Stimulated activated CD4-positive, alpha-beta T cell treated with anti-CD3 and anti-CD28 coated beads, Interleukin-1b, Interleukin-23, amount 100 ng/mL, for 4 hours (primary cell): ENCODE results near the gene C5AR1.
"Not testable (repeated sequence)": the region's sequence is repeated elsewhere in the genome, so short reads cannot be mapped to it uniquely, and the experiment has no call there.

Experiments
- DNase-seq, 2 donors: peaks; one replicate each; pipeline ENCODE4 v3.0.0-alpha.2; 2020; ENCODE audit warnings: low read depth in 2 of 2

Gene C5AR1

GRCh38 chr19:47331931-47332547 lies 22.4 kb downstream of the C5AR1 start, which contains the start of gene C5AR2:
TSS of gene C5AR2 (plus strand) at chr19:47332175. CDS start at chr19:47340800, 8,625 bp downstream.
- DNase-seq: no peak

DNA sequence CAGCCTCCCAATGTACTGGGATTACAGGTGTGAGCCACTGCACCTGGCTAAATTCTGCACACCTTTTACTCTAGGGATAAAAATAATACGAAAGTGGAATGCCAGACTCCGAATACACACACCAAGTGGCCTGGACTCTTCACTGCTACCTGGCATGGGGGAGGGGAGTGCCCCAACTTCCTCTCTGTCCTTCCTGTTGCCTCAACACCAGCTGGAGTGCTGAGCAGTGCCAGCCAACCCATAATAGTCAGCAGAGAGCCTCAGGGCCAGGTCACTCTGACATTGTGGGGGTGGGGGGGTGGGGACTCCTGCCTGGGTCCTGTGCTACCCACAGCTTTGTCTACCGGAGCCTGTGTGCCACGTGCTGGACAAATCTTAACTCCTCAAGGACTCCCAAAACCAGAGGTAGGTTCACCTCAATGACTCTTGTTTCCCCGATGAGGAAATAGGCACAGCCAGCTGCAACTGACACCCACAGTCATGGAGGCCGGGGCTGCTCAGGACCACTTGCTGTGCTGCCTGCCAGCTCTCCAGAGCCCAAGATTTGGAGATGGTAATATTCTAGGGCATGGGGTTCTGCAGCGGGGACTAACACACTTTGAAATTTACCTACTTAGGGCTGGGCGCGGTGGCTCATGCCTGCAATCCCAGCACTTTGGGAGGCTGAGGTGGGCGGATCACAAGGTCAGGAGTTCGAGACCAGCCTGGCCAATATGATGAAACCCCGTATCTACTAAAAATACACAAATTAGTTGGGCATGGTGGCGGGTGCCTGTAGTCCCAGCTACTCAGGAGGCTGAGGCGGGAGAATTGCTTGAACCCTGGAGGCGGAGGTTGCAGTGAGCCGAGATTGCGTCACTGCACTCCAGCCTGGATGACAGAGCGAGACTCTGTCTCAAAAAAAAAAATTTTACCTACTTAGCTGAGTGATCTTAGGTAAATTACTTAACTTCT lies 27.4 kb downstream of the C5AR1 start:
- not testable (repeated sequence) for DNase-seq

DNA sequence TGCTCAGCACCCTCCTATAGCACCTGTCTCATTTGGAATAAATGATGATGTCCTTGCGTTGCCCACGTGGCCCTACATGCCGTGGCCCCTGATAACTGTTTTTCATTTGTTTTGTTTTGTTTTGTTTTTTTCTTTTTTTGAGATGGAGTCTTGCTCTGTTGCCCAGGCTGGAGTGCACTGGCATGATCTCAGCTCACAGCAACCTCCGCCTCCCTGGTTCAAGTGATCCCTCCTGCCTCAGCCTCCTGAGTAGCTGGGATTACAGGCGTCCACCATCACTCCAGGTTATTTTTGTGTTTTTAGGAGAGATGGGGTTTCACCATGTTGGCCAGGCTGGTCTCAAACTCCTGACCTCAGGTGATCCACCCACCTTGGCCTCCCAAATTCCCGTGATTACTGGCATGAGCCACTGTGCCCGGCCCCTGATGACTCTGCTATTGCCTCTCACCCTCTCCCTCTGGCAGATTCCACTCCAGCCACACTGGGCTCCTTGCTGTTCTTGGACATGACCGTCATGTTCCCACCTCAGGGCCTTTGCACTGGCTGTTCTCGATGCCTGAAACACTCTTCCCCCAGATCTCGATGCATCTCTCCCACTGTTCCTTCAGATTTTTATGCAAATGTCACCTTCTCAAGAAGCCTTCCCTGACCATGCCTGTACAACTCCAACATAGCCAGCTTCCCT lies 29.7 kb downstream of the C5AR1 start:
- DNase-seq: no peak

- DNase-seq: no peak
Observed at GRCh38 chr19:47340477-47341208, 31.0 kb downstream of the C5AR1 start.

DNA sequence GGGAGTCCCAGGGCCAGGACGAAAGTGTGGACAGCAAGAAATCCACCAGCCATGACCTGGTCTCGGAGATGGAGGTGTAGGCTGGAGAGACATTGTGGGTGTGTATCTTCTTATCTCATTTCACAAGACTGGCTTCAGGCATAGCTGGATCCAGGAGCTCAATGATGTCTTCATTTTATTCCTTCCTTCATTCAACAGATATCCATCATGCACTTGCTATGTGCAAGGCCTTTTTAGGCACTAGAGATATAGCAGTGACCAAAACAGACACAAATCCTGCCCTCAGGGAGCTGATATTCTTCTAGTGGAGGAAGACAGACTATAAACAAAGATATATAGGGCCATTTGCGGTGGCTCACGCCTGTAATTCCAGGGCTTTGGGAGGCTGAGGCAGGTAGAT lies 32.1 kb downstream of the C5AR1 start:
- DNase-seq: no peak

- DNase-seq: no peak
Observed at GRCh38 chr19:47343194-47343802, 33.6 kb downstream of the C5AR1 start.

- DNase-seq: no peak
Observed at GRCh38 chr19:47344425-47344824, 34.8 kb downstream of the C5AR1 start.

- not testable (repeated sequence) for DNase-seq
Observed at GRCh38 chr19:47346024-47346423, 36.4 kb downstream of the C5AR1 start.

GRCh38 chr19:47348819-47349795 lies 39.4 kb downstream of the C5AR1 start, which contains the start of gene DHX34:
TSS of gene DHX34 (plus strand) at chr19:47349315. CDS start at chr19:47353031, 3,716 bp downstream.
- DNase-seq: peak; percentile 97 to 99

DNA sequence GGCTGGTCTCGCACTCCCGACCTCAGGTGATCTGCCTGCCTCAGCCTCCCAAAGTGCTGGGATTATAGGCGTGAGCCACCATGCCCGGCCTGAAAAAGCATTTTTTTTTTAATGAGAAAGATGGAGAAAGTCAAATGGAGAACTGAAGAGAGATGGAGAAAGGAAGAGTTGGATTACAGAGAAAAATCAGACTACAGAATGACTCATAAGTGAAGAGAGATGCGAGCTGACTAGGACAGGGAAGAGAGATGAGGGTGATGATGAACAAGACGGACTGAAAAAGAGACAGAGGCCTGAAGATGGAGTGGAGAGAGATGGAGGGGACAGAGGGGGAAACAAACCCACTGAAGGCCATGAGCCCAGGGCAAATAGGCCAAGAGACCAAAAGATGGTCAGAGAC lies 41.0 kb downstream of the C5AR1 start:
- no peak for DNase-seq

- no peak for DNase-seq
Observed at GRCh38 chr19:47351548-47351947, 41.9 kb downstream of the C5AR1 start.

GRCh38 chr19:47352095-47352494 lies 42.4 kb downstream of the C5AR1 start:
- DNase-seq: no peak

DNA sequence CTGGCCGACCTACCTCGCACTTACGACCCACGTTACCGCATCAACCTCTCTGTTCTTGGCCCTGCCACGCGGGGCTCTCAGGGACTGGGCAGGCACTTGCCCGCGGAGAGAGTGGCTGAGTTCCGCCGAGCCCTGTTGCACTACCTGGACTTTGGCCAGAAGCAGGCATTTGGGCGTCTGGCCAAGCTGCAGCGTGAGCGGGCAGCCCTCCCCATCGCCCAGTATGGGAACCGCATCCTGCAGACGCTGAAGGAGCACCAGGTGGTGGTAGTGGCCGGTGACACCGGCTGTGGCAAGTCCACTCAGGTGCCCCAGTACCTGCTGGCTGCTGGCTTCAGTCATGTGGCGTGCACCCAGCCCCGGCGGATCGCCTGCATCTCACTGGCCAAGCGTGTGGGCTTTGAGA lies 43.6 kb downstream of the C5AR1 start:
- no peak for DNase-seq

GRCh38 chr19:47356900-47357299 lies 47.2 kb downstream of the C5AR1 start:
- DNase-seq: no peak

DNA sequence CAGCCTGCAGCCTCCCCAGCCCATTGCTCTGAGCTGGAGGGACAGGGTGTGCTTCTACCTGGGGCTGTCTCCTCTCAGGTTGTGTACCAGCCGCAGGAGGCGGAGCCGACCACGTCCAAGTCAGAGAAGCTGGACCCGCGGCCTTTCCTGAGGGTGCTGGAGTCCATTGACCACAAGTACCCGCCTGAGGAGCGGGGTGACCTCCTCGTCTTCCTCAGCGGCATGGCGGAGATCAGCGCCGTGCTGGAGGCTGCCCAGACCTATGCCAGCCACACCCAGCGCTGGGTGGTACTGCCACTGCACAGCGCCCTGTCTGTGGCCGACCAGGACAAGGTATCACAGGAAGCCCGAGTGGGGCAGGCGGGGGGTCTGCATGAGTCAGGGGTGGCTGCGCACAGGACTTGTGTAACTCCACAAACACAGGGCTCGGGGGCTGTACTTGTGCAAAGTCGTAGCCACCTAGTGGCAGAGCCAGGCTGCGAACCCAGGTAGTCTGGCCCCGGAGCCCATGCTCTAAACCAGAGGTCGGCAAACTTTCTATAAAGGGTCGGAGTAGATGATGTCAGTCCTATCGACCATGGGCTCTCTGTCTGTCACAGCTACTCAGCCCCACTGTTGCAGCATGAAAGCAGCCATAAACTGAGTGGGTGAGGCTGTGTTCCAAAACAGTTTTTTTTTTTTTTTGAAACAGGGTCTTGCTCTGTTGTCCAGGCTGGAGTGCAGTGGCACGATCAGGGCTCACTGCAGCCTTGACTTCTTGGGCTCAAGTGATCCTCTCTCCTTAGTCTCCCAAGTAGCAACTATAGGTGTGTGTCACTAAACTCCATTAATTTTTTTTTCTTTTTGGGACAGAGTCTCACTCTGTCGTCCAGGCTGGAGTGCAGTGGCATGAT lies 48.4 kb downstream of the C5AR1 start:
- no peak for DNase-seq

DNA sequence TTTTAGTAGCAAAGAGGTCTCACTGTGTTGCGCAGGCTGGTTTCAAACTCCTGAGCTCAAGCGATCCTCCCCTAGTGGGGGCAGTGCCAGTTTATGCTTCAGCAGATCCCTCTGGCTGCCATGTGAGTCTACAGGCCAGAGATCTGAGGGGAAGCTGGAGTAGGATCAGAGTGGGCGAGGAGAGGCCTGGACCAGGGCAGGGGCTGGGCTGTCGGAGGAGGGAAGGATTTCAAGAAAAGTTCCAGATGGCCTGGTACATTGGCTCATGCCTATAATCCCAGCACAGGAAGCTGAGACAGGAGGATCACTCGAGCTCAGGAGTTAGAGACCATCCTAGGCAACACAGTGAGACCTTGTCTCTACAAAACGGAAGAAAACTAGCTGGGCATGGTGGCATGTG lies 49.3 kb downstream of the C5AR1 start:
- no peak for DNase-seq

GRCh38 chr19:47362321-47362720 lies 52.7 kb downstream of the C5AR1 start:
- no peak for DNase-seq

DNA sequence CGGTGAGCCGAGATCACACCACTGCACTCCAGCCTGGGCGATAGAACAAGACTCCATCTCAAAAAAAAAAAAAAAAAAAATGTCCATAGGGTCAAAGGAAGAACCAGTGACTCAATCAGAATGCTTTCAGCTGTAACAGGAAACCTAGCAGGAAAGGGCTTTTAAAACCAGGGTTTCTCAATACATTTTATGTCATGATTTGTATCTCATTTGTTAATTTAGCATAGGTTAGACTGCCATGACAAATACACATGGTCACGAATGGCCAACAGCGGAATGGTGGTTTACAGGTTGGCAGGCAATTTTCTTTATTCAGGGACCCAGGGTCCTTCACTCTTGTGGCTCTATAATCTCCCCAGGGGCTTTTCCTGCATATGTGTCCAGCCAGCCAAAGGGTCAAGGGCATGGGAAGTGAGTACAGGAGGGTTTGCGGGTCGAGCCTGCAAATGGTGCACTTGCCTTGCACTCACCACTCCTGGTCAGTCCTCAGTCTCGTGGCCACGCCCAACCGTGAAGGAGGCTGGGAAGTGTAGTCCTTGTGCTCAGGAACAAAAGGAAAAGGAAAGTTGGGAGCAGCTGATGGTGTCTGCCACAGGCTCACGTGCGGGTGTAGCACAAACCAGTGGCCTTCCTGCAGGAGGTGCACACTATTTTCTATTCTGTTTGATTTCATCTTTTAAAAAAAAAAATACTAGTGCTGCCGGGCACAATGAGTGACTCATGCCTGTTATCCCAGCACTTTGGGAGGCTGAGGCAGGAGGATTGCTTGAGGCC lies 54.3 kb downstream of the C5AR1 start:
- DNase-seq: no peak
